HG02642 (cell line): Measurements from ENCODE around the gene SMIM22.

Experiments
- ATAC-seq: cut with Tn5 transposase; IDR thresholded peaks from one replicate; pipeline ENCODE4 v1.9.1; 2021; ENCODE audit warnings: mild to moderate bottlenecking; ENCODE audit not compliant: unreplicated experiment, poor library complexity

SMIM22 gene

GRCh38 chr16:4792951-4793513 lies 2.1 kb upstream of the SMIM22 start:
- no peak for ATAC-seq

GRCh38 chr16:4795828-4796572 lies 831 bp downstream of the SMIM22 start:
- ATAC-seq, result no peak

- no peak for ATAC-seq
Measured at GRCh38 chr16:4796982-4797804, 2.0 kb downstream of the SMIM22 start.

GRCh38 chr16:4797805-4798252 lies 2.7 kb downstream of the SMIM22 start:
- ATAC-seq, result no peak

GRCh38 chr16:4798456-4798855 lies 3.3 kb downstream of the SMIM22 start:
- ATAC-seq, result no peak

- ATAC-seq, result no peak
Measured at GRCh38 chr16:4799171-4799855, 4.1 kb downstream of the SMIM22 start.

GRCh38 chr16:4800290-4801041 lies 5.3 kb downstream of the SMIM22 start:
- no peak for ATAC-seq

GRCh38 chr16:4801051-4801961 lies 6.1 kb downstream of the SMIM22 start:
- ATAC-seq, result no peak

GRCh38 chr16:4801962-4802658 lies 6.9 kb downstream of the SMIM22 start, which contains the start of gene ROGDI:
ROGDI (minus strand) TSS chr16:4802633; CDS start chr16:4802571, 62 bp downstream.
- ATAC-seq, result peak; percentile 55

GRCh38 chr16:4802659-4803287 lies 7.6 kb downstream of the SMIM22 start:
- peak; percentile 92 for ATAC-seq

GRCh38 chr16:4803401-4803844 lies 8.3 kb downstream of the SMIM22 start:
- ATAC-seq, result no peak

- ATAC-seq, result no peak
Measured at GRCh38 chr16:4803898-4804762, 9.0 kb downstream of the SMIM22 start.

- ATAC-seq, result no peak
Measured at GRCh38 chr16:4805231-4805630, 10.1 kb downstream of the SMIM22 start.

GRCh38 chr16:4806280-4806679 lies 11.1 kb downstream of the SMIM22 start:
- no peak for ATAC-seq

- ATAC-seq, result no peak
Measured at GRCh38 chr16:4811242-4811641, 16.1 kb downstream of the SMIM22 start.

- no peak for ATAC-seq
Measured at GRCh38 chr16:4811773-4812172, 16.6 kb downstream of the SMIM22 start.
